Omental fat pad (tissue), 4 donors: ENCODE data around the gene DCHS2. TPM values are rescaled to one million over a fixed set of nuclear protein-coding genes. Genes with fewer than 3 reads are reported as not detected.

ENCODE experiments used
- ATAC-seq: fragments of 150-250 bp; one replicate; pipeline ENCODE4 v1.9.1; 2016; ENCODE audit warnings: mild to moderate bottlenecking, moderate library complexity; ENCODE audit not compliant: low FRiP score
- DNase-seq: peaks from one replicate; pipeline ENCODE4 v3.0.0-alpha.2; 2019; ENCODE audit warnings: low spot score
- CTCF ChIP-seq, 3 donors: fragments of 450-650 bp; IDR thresholded peaks; one replicate each; pipeline ENCODE4 v1.5.1; 2016 to 2017; ENCODE audit warnings: antibody characterized with exemption in 3 of 3, mild to moderate bottlenecking in 3 of 3, moderate library complexity in 2 of 3
- total RNA-seq, 4 donors: library from RNA; depleted of rRNA; stranded (reverse); fragments of >200 nt; gene quantifications; one replicate each; pipeline ENCODE4 v1.1.0, GENCODE V29; 2016

DCHS2 gene
- total RNA-seq, 4 donors from 2014 or later = 0.06 to 2.0 (median 0.72) TPM

GRCh38 chr4:154189346-154189745 is 302.3 kb downstream of the DCHS2 start:
- no peak for TF ChIP-seq CTCF (IDR thresholded peaks at IDR 0.05)
- DNase-seq = no peak
- ATAC-seq = no peak

GRCh38 chr4:154186888-154187287 is 304.7 kb downstream of the DCHS2 start:
- DNase-seq (no peak), ATAC-seq (no peak)
- no peak for TF ChIP-seq CTCF (IDR thresholded peaks at IDR 0.05)

GRCh38 chr4:154186035-154186434 is 305.6 kb downstream of the DCHS2 start:
- no peak for DNase-seq
- ATAC-seq = no peak
- TF ChIP-seq CTCF (IDR thresholded peaks at IDR 0.05) = no peak

DNA sequence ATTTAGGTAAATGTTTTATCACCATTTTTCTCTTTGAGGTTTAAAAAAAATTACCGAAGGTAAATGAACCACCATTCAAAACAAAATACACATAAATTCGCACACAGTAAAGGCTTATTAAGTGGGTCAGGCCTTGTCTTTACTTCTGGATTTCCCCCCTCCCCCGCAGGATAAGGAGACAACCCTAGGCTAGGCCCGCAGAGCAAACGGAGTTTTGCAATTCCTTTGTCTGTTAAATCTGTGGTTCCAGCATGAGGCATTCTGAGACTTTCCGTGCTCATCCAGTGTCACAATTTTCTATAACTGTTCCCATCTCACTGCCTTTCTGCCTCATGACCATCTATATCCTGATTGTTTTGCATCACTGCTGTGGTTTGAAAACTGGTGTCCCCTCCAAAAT is 307.4 kb downstream of the DCHS2 start:
- DNase-seq = no peak
- TF ChIP-seq CTCF (IDR thresholded peaks at IDR 0.05) = no peak
- no peak for ATAC-seq

DNA sequence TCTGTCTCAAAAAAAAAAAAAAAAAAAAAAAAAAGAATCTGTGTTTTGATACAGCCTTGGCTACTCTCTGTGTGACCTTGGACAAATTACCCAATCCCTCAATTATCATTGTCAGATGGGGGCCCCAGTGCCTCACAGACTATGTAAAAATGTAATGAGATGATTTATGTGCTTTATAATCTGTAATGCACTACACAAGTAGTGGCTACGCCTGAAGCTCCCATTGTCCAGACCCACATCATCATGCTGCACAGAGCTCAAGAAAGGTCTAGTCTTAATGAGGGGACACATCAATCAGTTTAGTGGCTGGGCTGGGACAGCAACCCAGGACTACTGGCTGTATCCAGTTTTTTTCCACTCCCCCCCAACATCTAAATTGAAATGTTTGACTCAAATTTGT is 308.3 kb downstream of the DCHS2 start:
- DNase-seq (no peak), ATAC-seq (no peak)
- no peak for TF ChIP-seq CTCF (IDR thresholded peaks at IDR 0.05)

Other genes with a start within 250 kb of the DCHS2 start
- gene PLRG1, start 58.6 kb upstream of the DCHS2 start, total RNA-seq = 10 to 100 TPM; 39.2 to 54.7 (median 41.2) TPM
- gene FGB, start 71.2 kb upstream of the DCHS2 start, total RNA-seq = not detected
- not detected for gene FGA, start 98.9 kb upstream of the DCHS2 start, total RNA-seq
- under 1 TPM in 1 of 4 donors, not detected in 3; 0.31 TPM for gene FGG, start 120.9 kb upstream of the DCHS2 start, total RNA-seq